SU-DHL-6 (cell line): ENCODE results near the gene PLP2.

ENCODE experiments used
- EZH2phosphoT487 ChIP-seq: fragments of 200-600 bp; sonication (generic), shearing (Covaris generic); conservative IDR thresholded peaks from 2 replicates; pipeline ENCODE4 v1.6.1; 2018; ENCODE audit warnings: mild to moderate bottlenecking, antibody characterized with exemption, low read length, moderate library complexity, mixed read lengths
- TF ChIP-seq, protein P1 (sequence below): fragments of 200-600 bp; sonication (generic); IDR thresholded peaks from one replicate; pipeline ENCODE4 v1.5.1; 2017; ENCODE audit warnings: antibody characterized with exemption, mild to moderate bottlenecking, low read length, moderate library complexity; ENCODE audit not compliant: insufficient read depth, poor library complexity, severe bottlenecking

DNA sequence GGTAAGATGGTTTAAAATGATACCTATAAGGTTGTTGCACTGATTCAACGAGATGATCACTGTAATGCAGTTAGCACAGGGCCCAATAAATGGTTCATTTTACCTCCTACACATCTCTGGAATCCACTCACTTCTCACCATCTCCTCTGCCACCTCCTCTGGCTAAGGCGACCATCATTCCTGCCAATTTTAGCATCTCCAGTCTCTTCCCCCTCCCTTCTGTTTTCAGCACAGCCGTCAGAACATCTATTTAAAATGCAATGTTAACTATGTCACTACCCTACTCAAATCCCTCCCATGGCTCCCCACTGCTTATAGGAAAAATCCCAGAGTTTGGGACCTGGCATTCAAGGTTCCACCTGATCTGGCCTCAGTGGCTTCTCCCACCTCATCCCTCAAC is 31.8 kb downstream of the PLP2 start:
- TF ChIP-seq, protein P1, sequence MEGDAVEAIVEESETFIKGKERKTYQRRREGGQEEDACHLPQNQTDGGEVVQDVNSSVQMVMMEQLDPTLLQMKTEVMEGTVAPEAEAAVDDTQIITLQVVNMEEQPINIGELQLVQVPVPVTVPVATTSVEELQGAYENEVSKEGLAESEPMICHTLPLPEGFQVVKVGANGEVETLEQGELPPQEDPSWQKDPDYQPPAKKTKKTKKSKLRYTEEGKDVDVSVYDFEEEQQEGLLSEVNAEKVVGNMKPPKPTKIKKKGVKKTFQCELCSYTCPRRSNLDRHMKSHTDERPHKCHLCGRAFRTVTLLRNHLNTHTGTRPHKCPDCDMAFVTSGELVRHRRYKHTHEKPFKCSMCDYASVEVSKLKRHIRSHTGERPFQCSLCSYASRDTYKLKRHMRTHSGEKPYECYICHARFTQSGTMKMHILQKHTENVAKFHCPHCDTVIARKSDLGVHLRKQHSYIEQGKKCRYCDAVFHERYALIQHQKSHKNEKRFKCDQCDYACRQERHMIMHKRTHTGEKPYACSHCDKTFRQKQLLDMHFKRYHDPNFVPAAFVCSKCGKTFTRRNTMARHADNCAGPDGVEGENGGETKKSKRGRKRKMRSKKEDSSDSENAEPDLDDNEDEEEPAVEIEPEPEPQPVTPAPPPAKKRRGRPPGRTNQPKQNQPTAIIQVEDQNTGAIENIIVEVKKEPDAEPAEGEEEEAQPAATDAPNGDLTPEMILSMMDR = no peak
- TF ChIP-seq EZH2phosphoT487 = no peak
